Heart left ventricle (tissue), 13 donors: ENCODE results near the gene TMEM253.

Source experiments
- POLR2A ChIP-seq, 2 donors: fragments of 450-650 bp; IDR thresholded peaks; one replicate each; pipeline ENCODE4 v1.6.1; 2017; ENCODE audit warnings: antibody characterized with exemption in 2 of 2, mild to moderate bottlenecking in 2 of 2, moderate library complexity in 2 of 2
- TF ChIP-seq, protein P1 (sequence below), 12 donors: fragments of 200-600 bp; sonication (generic) in 4 of 12; IDR thresholded peaks; one replicate each; pipeline versions ENCODE4 v1.5.0 to v1.8.0; 2018 to 2022; ENCODE audit warnings: antibody characterized with exemption in 12 of 12, mild to moderate bottlenecking in 5 of 12
- donor health status: ischemic (EF 13 %, LVEDD 7.1; RV severe dilation, severe dysfunction).
- donor health status: DM: no; HTN: yes; CAD: no.
- donor health status: DM: no; HTN: no; CAD: no.
- donor health status: ischemic (EF 25% LVEDD 6.9; RV normal size, moderate dysfunction).
- donor health status: ischemic (EF 25% LVEDD 5.7; RV mildly dilated, moderate dysfunction).
- donor health status: ischemic (EF 35%, LVEDD 5.7; RV mildly dilated, moderate dysfunction).
- donor health status: nonischemic (EF 11% LVEDD 7.7; RV severe dilation, severe dysfunction).
- donor health status: DM: yes; HTN: yes; CAD: no.
- donor health status: PGD.
- donor health status: ischemic (EF 29% LVEDD 5.4; RV normal size, mild dysfunction).
- donor health status: nonischemic (EF 23%, LVEDD 6.1; RV moderate dilation, normal function).

GRCh38 chr14:21086908-21087293 lies 14.0 kb upstream of the TMEM253 start:
- TF ChIP-seq, protein P1, sequence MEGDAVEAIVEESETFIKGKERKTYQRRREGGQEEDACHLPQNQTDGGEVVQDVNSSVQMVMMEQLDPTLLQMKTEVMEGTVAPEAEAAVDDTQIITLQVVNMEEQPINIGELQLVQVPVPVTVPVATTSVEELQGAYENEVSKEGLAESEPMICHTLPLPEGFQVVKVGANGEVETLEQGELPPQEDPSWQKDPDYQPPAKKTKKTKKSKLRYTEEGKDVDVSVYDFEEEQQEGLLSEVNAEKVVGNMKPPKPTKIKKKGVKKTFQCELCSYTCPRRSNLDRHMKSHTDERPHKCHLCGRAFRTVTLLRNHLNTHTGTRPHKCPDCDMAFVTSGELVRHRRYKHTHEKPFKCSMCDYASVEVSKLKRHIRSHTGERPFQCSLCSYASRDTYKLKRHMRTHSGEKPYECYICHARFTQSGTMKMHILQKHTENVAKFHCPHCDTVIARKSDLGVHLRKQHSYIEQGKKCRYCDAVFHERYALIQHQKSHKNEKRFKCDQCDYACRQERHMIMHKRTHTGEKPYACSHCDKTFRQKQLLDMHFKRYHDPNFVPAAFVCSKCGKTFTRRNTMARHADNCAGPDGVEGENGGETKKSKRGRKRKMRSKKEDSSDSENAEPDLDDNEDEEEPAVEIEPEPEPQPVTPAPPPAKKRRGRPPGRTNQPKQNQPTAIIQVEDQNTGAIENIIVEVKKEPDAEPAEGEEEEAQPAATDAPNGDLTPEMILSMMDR (IDR thresholded peaks at IDR 0.05) = no peak
- no peak for TF ChIP-seq POLR2A (IDR thresholded peaks at IDR 0.05)
